ENCODE measurements around the gene PNPLA2. TPM values are rescaled to one million over a fixed set of nuclear protein-coding genes. Genes with fewer than 3 reads are reported as not detected.

Gene PNPLA2, protein sequence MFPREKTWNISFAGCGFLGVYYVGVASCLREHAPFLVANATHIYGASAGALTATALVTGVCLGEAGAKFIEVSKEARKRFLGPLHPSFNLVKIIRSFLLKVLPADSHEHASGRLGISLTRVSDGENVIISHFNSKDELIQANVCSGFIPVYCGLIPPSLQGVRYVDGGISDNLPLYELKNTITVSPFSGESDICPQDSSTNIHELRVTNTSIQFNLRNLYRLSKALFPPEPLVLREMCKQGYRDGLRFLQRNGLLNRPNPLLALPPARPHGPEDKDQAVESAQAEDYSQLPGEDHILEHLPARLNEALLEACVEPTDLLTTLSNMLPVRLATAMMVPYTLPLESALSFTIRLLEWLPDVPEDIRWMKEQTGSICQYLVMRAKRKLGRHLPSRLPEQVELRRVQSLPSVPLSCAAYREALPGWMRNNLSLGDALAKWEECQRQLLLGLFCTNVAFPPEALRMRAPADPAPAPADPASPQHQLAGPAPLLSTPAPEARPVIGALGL
- 36.8 to 63.3 TPM (median 53.7 TPM) in 5 replicates for total RNA-seq (2022; extraction: Qiagen RNA extraction; ENCODE audit: low read depth)

DNA sequence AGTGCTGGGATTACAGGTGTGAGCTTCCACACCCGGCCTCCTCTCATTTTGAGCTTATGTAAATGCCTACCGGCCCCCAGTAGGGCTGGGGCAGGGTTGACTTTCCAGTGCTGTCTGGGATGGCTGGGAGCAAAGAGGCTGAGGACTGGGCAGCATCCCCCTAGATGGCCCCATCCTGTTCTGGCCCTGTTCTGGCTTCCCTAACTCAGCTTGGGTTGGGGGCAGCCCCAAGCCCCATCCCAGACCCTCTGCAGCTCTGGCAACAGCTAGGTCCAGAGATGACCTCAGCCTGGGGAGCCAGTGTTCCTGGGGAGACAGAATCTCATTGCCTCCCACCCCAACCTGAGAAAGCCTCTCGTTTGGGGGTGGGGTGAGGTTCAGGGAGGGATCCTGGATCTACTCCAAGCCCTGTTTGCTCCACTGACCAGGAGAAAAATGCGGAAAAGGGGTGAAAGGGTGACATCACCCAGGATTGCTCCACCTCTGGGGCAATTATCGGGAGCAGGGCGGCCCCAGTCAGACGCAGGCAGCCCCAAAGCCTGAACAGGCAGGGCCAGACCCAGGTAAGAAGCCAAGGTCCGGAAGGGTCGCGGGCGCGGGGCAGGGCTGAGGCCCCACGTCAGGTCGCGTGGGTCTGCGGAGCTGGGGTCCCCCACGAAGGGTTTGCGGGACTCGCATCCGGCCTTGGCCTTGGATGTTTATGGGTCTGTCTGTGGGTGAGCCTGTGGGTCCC is at the start of gene PNPLA2:
Gene PNPLA2, plus strand, starts transcription at position 519 of the 733 bp plus-strand sequence. CDS start 805 bp downstream, outside the sequence.

DNA sequence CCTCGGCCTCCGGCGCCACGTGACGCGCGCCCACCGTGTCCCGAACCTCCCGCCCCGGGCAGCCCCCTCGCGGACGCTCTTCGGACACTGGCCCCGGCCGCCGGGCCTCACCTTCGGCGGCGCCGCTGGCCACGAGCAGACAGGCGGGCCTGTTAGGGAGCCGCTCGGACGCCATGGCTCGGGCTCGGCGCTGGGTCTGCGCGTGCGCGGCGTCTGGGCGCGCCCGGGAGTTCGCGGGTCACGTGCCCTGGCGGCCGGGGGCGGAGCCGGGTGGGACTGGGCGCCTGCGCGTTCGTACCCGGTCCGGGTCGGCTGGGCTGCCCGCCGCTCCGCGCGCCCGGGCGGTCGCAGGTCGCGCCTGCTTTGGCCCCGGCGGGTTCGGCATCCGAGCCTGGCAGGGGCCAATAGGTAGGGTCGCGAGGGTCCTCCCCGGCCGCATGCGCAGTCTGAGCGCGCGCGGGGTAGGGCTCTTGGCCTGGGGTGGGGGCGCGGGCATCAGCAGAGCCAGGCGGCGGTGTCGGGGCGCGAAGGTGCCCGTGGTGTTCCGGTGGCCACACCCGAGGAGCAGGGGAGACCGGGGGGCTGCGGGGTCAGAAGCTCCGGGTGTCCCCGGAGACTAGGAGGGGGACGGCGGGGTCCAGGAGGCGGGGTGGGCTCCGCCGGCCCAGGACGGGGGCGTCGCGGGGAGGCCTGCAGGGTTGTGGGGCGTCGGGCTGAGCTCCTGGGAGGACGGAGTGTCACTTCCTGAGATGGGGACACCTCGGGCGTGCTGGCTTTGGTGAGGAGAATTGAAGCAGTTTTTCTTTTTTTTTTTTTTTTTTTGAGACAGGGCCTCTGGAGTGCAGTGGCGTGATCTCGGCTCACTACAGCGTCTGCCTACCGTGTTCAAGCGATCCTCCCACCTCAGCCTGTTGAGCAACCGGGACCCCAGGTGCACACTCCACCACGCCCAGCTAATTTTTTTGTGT is 41.1 kb upstream of the PNPLA2 start, which contains the start of gene GATD1:
Gene GATD1, minus strand, starts transcription at position 200 of the 968 bp plus-strand sequence. Its CDS starts 25 bp downstream, at position 175.

DNA sequence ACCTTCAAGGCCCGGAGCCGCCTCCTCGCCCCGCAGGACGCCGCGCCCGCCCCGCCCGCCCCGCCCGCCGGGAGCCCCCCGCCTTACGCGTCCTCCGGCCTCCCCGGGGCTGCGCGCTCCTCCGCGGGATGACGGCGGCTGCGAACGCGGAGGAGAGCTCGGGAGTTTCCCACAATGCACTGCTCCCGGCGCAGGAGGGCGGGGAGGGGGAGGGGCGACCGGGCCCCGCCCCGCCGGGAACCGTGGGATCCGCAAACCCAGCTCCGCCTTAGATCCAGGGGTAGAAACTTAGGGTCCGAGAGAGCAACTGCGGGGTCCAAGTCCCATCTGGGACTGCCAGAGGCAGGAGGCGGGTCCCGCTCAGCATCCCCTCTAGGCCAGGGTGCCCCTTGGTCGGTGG is 28.8 kb upstream of the PNPLA2 start, which contains the start of gene CEND1:
Gene CEND1, minus strand, starts transcription at position 148 of the 400 bp plus-strand sequence. CDS start 1,514 bp downstream, outside the sequence.

DNA sequence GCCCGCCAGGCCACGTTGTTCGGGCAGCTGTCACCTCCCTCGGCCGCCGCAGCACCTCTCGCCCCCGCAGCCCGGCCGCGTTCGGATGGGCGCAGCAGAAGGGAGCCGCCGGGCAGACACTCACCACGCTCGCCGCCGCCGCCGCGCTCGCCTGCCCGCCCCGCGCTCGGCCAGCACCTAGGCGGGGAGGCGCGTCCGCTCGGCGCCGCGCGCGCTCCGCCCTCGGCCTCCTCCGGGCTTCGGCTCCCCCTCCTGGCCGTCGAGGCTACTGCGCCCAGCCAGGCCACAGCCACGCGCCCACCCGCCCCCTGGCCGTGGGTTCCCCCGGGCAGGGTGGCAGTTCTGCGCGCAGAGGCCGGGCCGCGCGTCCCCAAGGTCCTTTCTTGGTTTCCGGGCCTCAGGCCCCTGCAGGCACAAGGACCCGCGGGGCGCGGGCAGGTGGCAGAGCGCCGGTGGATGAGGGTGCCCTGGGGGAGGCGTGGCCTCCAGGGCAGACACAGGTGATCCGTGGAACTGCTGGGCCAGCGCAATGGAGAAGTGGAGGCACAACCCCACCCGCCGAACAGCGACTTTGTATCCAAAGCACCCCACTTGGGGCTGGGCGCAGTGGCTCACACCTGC is 20.5 kb upstream of the PNPLA2 start, which contains the start of gene SLC25A22:
Gene SLC25A22, minus strand, starts transcription at position 189 of the 621 bp plus-strand sequence. CDS start 3,275 bp downstream, outside the sequence.

DNA sequence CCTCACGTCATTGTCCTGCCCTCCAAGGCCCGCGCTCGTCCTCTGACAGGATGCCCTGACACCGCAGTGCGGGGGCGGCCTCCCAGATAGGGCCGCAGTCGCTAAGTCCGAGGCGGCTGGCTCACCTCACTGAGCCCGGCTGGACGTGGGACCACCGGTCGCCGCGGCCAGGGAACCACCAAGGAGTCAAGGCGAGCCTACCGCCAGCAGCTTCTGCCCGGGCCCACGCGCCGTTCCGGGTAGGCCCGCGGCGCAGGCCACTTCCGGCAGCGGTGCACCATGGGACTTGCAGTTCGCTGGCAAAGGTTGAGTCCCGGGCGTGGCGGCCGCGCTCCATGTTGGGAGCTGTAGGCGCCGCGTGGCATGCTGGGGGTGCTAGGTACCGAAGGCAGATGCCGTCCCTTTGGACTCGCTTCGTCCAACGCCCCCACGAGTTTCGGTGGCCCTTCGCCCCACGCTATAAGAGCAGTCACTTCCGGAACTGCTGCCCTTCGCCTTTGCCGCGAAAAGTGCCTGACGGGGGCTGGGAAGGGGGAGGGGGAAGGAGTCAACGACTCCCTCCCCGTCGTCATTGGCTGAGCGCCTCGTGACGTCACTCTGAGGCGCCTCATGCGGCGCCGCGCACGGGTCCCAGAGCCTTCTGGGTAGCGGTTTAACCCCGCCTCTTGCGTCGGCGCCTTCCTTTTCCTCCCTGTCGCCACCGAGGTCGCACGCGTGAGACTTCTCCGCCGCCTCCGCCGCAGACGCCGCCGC is 9.3 kb upstream of the PNPLA2 start, which contains the start of gene RPLP2:
Gene RPLP2, plus strand, starts transcription at position 681 of the 753 bp plus-strand sequence. CDS start 268 bp downstream, outside the sequence.

DNA sequence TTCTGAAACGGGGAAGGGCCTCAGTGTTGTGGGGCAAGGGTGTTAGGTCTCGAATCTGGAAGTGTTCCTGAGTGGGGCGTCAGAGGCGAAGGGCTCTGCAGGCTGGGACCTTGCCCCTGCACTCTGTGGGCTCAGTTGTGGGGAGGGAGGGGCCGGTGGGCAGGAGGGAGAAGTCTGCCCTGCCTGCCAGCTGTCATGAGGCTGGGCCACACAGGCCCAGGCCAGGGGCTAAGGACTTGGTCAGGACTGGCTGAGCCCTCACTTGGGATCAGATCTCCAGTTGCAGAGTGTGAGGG is 9.1 kb downstream of the PNPLA2 start, which contains the start of gene CRACR2B:
Gene CRACR2B, plus strand, starts transcription at position 23 of the 296 bp plus-strand sequence. CDS start 689 bp downstream, outside the sequence.

DNA sequence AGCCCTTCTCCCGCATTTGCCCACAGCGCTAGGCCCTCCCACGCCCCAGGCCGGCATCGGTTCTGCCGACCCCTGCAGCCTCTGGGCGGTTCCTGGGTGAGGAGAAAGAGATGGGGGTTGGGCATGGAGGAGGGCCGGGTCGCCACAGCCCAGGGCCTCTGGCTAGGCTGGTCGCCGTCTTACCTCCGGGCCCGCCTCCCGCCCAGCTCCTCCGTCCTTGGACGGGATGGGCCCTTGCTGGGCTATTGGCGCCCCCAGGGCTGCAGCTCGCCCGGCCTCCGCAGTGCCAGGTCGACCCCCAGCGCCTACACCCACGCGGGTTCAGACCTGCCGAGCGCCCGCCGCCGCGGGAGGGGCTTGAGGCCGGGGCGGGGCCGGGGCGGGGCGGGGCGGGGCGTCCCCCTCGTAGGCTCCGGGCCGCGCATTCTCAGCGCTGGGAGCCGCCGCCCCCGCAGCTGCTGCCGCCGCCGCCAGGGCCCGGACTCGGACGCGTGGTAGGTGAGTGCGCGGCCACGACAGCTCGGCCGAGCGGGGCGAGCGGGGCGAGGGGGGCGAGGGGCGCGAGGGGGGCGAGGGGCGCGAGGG is 13.9 kb downstream of the PNPLA2 start, which contains the start of gene CD151:
Gene CD151, plus strand, starts transcription at position 424 of the 585 bp plus-strand sequence. CDS start 3,118 bp downstream, outside the sequence.

DNA sequence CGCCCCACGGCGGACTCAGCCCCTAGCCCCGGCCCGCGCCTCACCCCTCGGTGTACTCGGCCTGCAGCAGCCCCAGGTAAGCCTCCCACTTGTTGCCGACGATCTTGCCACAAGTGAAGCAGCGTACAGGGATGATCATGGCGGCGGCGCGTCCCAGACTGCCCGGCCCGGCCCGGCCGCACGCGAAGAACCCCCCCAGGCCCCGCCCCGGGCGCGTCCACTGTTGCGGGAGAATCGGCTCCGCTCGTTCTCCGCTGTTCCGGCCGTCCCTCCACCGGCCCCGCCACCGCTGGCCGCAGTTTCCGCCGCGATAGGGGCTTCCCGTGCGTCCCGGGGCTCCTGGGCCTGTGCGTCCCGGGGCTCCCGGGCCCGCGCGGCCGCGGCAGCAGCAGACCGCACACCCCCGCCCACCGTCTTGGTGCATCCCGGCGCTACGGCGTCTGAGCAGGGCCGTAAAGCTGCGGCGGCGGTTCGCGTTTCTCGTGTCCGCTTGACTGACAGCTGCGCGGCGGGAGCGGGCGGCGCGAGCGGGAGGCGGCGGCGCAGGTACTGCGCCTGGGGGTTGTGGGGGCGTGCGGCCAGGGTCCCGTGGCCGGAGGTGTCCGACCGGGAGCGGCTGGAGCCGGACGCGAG is 23.8 kb downstream of the PNPLA2 start, which contains the start of the genes POLR2L and TSPAN4:
Gene POLR2L, minus strand, starts transcription at position 160 of the 633 bp plus-strand sequence. Its CDS starts 21 bp downstream, at position 139.
Gene TSPAN4, plus strand, starts transcription at position 483 of the 633 bp plus-strand sequence. CDS start 7,453 bp downstream, outside the sequence.

Other genes starting within 250 kb of the PNPLA2 start
- gene PHRF1, start 242.4 kb upstream of the PNPLA2 start, total RNA-seq (2022; extraction: Qiagen RNA extraction; ENCODE audit: low read depth), result 29.5 to 38.7 TPM (median 35.4 TPM) in 5 replicates
- 5.8 to 8.1 TPM (median 5.9 TPM) in 5 replicates for gene IRF7, start 203.0 kb upstream of the PNPLA2 start, total RNA-seq (2022; extraction: Qiagen RNA extraction; ENCODE audit: low read depth)
- gene CDHR5, start 194.0 kb upstream of the PNPLA2 start, total RNA-seq (2022; extraction: Qiagen RNA extraction; ENCODE audit: low read depth), result 0.08 to 0.14 TPM (median 0.09 TPM) in 3 of 5 replicates, not detected in the others
- not detected in 5 replicates for gene SCT, start 191.7 kb upstream of the PNPLA2 start, total RNA-seq (2022; extraction: Qiagen RNA extraction; ENCODE audit: low read depth)
- 0.10 to 0.41 TPM (median 0.24 TPM) in 5 replicates for gene DRD4, start 181.6 kb upstream of the PNPLA2 start, total RNA-seq (2022; extraction: Qiagen RNA extraction; ENCODE audit: low read depth)
- 26.1 to 38.9 TPM (median 32.1 TPM) in 5 replicates for gene DEAF1, start 123.7 kb upstream of the PNPLA2 start, total RNA-seq (2022; extraction: Qiagen RNA extraction; ENCODE audit: low read depth)
- gene TMEM80, start 123.1 kb upstream of the PNPLA2 start, total RNA-seq (2022; extraction: Qiagen RNA extraction; ENCODE audit: low read depth), result 8.4 to 10.4 TPM (median 10.0 TPM) in 5 replicates
- 76.9 to 131 TPM (median 114 TPM) in 5 replicates for gene EPS8L2, start 112.7 kb upstream of the PNPLA2 start, total RNA-seq (2022; extraction: Qiagen RNA extraction; ENCODE audit: low read depth)
- 394 to 439 TPM (median 414 TPM) in 5 replicates for gene TALDO1, start 71.5 kb upstream of the PNPLA2 start, total RNA-seq (2022; extraction: Qiagen RNA extraction; ENCODE audit: low read depth)
- gene GATD1, start 41.4 kb upstream of the PNPLA2 start, total RNA-seq (2022; extraction: Qiagen RNA extraction; ENCODE audit: low read depth), result 36.6 to 48.9 TPM (median 44.7 TPM) in 5 replicates
- 1.2 to 2.7 TPM (median 1.9 TPM) in 5 replicates for gene CEND1, start 28.8 kb upstream of the PNPLA2 start, total RNA-seq (2022; extraction: Qiagen RNA extraction; ENCODE audit: low read depth)
- gene SLC25A22, start 20.6 kb upstream of the PNPLA2 start, total RNA-seq (2022; extraction: Qiagen RNA extraction; ENCODE audit: low read depth), result 21.8 to 34.9 TPM (median 34.1 TPM) in 5 replicates
- 8.6 to 14.2 TPM (median 13.8 TPM) in 5 replicates for gene PIDD1, start 13.7 kb upstream of the PNPLA2 start, total RNA-seq (2022; extraction: Qiagen RNA extraction; ENCODE audit: low read depth)
- gene RPLP2, start 8.9 kb upstream of the PNPLA2 start, total RNA-seq (2022; extraction: Qiagen RNA extraction; ENCODE audit: low read depth), result 1,669 to 2,765 TPM (median 2,317 TPM) in 5 replicates
- 5.0 to 6.2 TPM (median 5.5 TPM) in 5 replicates for gene CRACR2B, start 9.0 kb downstream of the PNPLA2 start, total RNA-seq (2022; extraction: Qiagen RNA extraction; ENCODE audit: low read depth)
- 811 to 833 TPM (median 824 TPM) in 5 replicates for gene CD151, start 14.0 kb downstream of the PNPLA2 start, total RNA-seq (2022; extraction: Qiagen RNA extraction; ENCODE audit: low read depth)
- 586 to 744 TPM (median 634 TPM) in 5 replicates for gene POLR2L, start 23.6 kb downstream of the PNPLA2 start, total RNA-seq (2022; extraction: Qiagen RNA extraction; ENCODE audit: low read depth)
- 133 to 197 TPM (median 190 TPM) in 5 replicates for gene TSPAN4, start 23.9 kb downstream of the PNPLA2 start, total RNA-seq (2022; extraction: Qiagen RNA extraction; ENCODE audit: low read depth)
- gene CHID1, start 91.9 kb downstream of the PNPLA2 start, total RNA-seq (2022; extraction: Qiagen RNA extraction; ENCODE audit: low read depth), result 71.0 to 80.8 TPM (median 73.7 TPM) in 5 replicates
- 33.0 to 41.4 TPM (median 36.8 TPM) in 5 replicates for gene AP2A2, start 107.0 kb downstream of the PNPLA2 start, total RNA-seq (2022; extraction: Qiagen RNA extraction; ENCODE audit: low read depth)
- gene MUC6, start 217.8 kb downstream of the PNPLA2 start, total RNA-seq (2022; extraction: Qiagen RNA extraction; ENCODE audit: low read depth), result 0.01 TPM in 1 of 5 replicates, not detected in the others